Osteocyte (in vitro differentiated cells): Measurements from ENCODE around the gene OR4D6. TPM values are rescaled to one million over a fixed set of nuclear protein-coding genes. Genes with fewer than 3 reads are reported as not detected.

ENCODE experiments used
- DNase-seq: peaks from one replicate; pipeline ENCODE4 v3.0.0; 2021; ENCODE audit warnings: mixed read lengths; ENCODE audit not compliant: unreplicated experiment; ENCODE audit errors: extremely low spot score
- H3K27ac Mint-ChIP-seq: one replicate; pipeline ENCODE4 v1.8.0; 2021; ENCODE audit warnings: mild to moderate bottlenecking, mixed read lengths; ENCODE audit not compliant: unreplicated experiment
- H3K27me3 Mint-ChIP-seq: one replicate; pipeline ENCODE4 v1.8.0; 2021; ENCODE audit warnings: mixed read lengths; ENCODE audit not compliant: unreplicated experiment
- H3K36me3 Mint-ChIP-seq: one replicate; pipeline ENCODE4 v1.8.0; 2021; ENCODE audit warnings: mixed read lengths; ENCODE audit not compliant: unreplicated experiment
- H3K4me1 Mint-ChIP-seq: one replicate; pipeline ENCODE4 v1.8.0; 2021; ENCODE audit warnings: mixed read lengths; ENCODE audit not compliant: unreplicated experiment
- H3K4me3 Mint-ChIP-seq: one replicate; pipeline ENCODE4 v1.8.0; 2021; ENCODE audit warnings: mild to moderate bottlenecking, moderate library complexity, mixed read lengths; ENCODE audit not compliant: unreplicated experiment
- H3K9me3 Mint-ChIP-seq: one replicate; pipeline ENCODE4 v1.8.0; 2021; ENCODE audit warnings: mixed read lengths; ENCODE audit not compliant: unreplicated experiment
- long read RNA-seq: library from polyadenylated mRNA; unstranded; transcript quantifications from one replicate; pipeline ENCODE4 v2.0.0, GENCODE V29; 2021
- total RNA-seq: library from RNA; stranded (reverse); gene quantifications from 2 replicates; pipeline ENCODE4 v1.2.1, GENCODE V29; 2021
- TF ChIP-seq, protein P1 (sequence below): fragments of 200-600 bp; sonication (generic); IDR thresholded peaks from 2 replicates; pipeline ENCODE4 v1.5.0; 2021; ENCODE audit warnings: antibody characterized with exemption, mild to moderate bottlenecking, moderate library complexity

OR4D6 gene
- not detected in 2 replicates for total RNA-seq
- long read RNA-seq = 0 reads

DNA sequence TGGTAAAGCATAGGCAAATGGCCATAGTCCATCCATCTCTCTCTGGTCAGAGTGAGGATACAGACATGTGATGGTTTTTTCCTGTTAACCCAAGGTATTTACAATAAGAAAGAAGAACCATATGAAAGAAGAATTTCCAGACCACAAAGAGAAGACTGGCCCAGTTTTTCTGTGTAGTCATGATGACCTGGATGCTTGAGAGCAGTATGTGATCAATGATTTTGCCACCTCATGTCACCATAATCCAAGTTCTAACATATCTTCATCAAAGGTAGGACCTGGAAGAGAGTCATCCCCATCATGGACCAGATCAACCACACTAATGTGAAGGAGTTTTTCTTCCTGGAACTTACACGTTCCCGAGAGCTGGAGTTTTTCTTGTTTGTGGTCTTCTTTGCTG is at the start of gene OR4D6:
OR4D6 (plus strand) TSS at position 301 of the 400 bp plus-strand sequence; CDS start at position 301, 0 bp downstream.
- Mint-ChIP-seq H3K4me1 (no peaks in the 10 kb centered on the region), H3K9me3 (no peaks in the 10 kb centered on the region), H3K27ac (no peak within 1 kb of the TSS), H3K36me3 (no peaks in the 10 kb centered on the region), H3K4me3 (no peak within 1 kb of the TSS), H3K27me3 (no peaks in the 10 kb centered on the region)
- TF ChIP-seq, protein P1, sequence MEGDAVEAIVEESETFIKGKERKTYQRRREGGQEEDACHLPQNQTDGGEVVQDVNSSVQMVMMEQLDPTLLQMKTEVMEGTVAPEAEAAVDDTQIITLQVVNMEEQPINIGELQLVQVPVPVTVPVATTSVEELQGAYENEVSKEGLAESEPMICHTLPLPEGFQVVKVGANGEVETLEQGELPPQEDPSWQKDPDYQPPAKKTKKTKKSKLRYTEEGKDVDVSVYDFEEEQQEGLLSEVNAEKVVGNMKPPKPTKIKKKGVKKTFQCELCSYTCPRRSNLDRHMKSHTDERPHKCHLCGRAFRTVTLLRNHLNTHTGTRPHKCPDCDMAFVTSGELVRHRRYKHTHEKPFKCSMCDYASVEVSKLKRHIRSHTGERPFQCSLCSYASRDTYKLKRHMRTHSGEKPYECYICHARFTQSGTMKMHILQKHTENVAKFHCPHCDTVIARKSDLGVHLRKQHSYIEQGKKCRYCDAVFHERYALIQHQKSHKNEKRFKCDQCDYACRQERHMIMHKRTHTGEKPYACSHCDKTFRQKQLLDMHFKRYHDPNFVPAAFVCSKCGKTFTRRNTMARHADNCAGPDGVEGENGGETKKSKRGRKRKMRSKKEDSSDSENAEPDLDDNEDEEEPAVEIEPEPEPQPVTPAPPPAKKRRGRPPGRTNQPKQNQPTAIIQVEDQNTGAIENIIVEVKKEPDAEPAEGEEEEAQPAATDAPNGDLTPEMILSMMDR = no peak
- no peak for DNase-seq

DNA sequence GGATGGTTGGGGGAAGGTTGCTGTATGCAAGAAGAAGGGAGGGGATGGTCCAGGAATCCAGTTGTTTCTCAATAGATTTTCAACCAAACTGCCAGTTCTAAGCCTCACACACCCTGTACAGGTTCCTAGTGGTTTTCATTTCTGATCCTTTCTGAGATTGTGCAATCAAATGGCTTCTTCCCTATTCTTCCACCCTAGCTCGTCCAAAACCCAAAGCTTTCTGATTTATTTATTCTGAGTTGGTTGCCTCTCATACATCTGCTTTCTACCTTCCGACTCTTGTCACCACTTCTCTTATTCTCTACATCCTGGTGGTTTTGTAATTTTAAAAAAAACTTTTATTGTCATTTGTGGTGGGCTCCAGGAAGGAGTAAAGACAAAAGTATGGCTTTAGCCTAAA is 43.1 kb upstream of the OR4D6 start:
- no peak overlapping the region for H3K27ac Mint-ChIP-seq
- no peaks in the 10 kb centered on the region for H3K4me1 Mint-ChIP-seq
- H3K9me3 Mint-ChIP-seq = peaks cover 21% of the 10 kb centered on the region
- H3K4me3 Mint-ChIP-seq = no peak overlapping the region
- H3K36me3 Mint-ChIP-seq = no peaks in the 10 kb centered on the region
- H3K27me3 Mint-ChIP-seq = no peaks in the 10 kb centered on the region
- TF ChIP-seq, protein P1 = no peak
- no peak for DNase-seq

DNA sequence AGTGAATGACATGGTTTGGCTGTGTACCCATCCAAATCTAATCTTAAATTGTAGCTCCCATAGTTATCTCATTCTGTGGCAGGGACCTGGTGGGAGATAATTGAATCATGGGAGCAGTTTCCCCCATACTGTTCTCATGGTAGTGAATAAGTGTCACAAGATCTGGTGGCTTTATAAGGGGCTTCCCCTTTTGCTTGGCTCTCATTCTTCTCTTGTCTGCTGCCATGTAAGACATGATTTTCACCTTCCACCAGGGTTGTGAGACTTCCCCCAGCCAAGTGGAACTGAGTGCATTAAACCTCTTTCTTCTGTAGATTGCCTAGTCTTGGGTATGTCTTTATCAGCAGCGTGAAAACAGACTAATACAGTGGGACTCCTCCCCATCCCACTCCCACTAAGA is 41.6 kb upstream of the OR4D6 start:
- TF ChIP-seq, protein P1 = no peak
- Mint-ChIP-seq H3K4me1 (no peaks in the 10 kb centered on the region), H3K9me3 (peaks cover 9% of the 10 kb centered on the region), H3K27ac (no peak overlapping the region), H3K27me3 (no peaks in the 10 kb centered on the region), H3K36me3 (no peaks in the 10 kb centered on the region), H3K4me3 (no peak overlapping the region)
- no peak for DNase-seq

GRCh38 chr11:59416613-59417012 is 40.1 kb upstream of the OR4D6 start:
- Mint-ChIP-seq H3K4me3 (no peak overlapping the region), H3K4me1 (no peaks in the 10 kb centered on the region)
- no peak for DNase-seq

GRCh38 chr11:59417023-59417422 is 39.7 kb upstream of the OR4D6 start:
- no peaks in the 10 kb centered on the region for H3K9me3 Mint-ChIP-seq
- TF ChIP-seq, protein P1 = no peak
- no peak overlapping the region for H3K27ac Mint-ChIP-seq
- H3K4me1 Mint-ChIP-seq = no peaks in the 10 kb centered on the region
- H3K4me3 Mint-ChIP-seq = no peak overlapping the region
- peaks cover 2% of the 10 kb centered on the region for H3K27me3 Mint-ChIP-seq
- no peaks in the 10 kb centered on the region for H3K36me3 Mint-ChIP-seq
- no peak for DNase-seq

More at GRCh38 chr11:59416613-59417012, 40.1 kb upstream of the OR4D6 start:
- Mint-ChIP-seq H3K27me3 (peaks cover 2% of the 10 kb centered on the region), H3K9me3 (no peaks in the 10 kb centered on the region), H3K36me3 (no peaks in the 10 kb centered on the region), H3K27ac (no peak overlapping the region)
- TF ChIP-seq, protein P1 = no peak
